ENCODE measurements around the gene UHRF2.

DNA sequence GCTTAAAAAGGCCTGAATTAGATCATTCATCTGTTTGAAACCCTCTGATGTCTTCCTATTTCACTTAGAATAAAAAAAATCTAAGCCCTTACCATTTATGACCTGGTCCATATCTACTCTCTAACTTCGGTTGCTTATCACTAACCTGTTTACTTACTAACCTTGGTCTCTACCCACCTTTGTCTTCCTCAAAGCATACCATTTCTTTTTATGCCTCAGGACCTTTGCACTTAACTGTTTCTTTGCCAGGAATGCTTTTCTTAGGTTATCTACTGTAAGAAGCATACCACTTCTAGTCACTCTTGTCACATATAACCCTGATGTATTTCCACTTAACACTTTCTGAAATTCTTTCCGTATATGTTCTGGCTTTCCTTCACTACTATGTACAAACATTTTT, 67.0 kb downstream of the UHRF2 start:
- no peak for TF ChIP-seq FOS (IDR thresholded peaks at IDR 0.05; ENCODE audit: borderline replicate concordance, insufficient read depth, low read length)
- no peak for TF ChIP-seq POLR2A (IDR thresholded peaks at IDR 0.05; ENCODE audit: low read depth, low read length)
